Mucosa of gallbladder (tissue), 1 donor: ENCODE results near the gene KCNJ5. TPM values are rescaled to one million over a fixed set of nuclear protein-coding genes. Genes with fewer than 3 reads are reported as not detected.
A peak's percentile ranks its signal among the peaks of the same experiment; 100 is the strongest.

Source experiments
- DNase-seq: peaks from one replicate; pipeline ENCODE4 v3.0.0-alpha.2; 2020; ENCODE audit warnings: low spot score
- total RNA-seq: library from RNA; stranded (reverse); gene quantifications from one replicate; pipeline ENCODE4 v1.2.1, GENCODE V29; 2021
- donor health status: DM: no; HTN: no; CAD: no.

The KCNJ5 gene
- total RNA-seq, 1 donor from 2014 or later, result 1.6 TPM

DNA sequence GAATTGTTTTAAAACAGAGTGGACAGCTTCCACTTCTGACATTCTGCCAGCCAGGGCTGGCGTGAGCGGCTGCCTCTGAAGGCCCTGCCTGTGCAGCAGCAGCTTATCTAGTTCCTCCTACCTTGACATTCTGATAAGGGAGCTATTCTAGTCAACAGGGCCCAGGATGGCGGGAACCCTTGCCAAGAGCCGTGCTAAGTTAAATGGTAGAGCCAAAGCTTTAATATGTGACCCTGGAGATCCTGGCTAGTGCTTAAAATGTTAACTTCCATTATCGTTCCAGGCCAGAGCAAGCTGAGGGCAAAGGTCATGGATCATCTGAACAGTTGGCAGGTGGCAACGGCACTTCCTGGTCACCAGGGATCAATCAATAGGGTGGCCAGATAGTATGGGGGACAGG is 3.5 kb downstream of the KCNJ5 start:
- DNase-seq, result peak; percentile 54

DNA sequence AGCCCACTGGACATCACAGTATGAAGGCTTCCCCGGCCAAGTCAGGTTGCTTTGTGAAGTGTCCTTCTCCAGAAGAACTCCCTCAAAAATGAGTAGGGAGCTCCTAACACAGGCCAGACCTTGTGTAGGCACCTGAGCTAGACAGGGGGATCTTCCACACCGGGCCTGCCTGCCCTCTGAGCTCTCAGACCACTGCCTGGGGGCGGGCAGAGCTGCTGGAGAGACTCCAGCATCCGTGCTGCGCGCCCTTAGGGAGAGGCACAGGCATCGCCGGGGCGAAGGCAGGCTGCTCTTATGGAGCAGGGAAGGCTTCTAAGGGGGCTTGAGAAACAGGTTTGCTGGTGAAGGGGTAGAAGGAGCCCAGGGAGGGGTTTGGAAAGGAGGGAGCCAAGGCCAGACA is 4.4 kb downstream of the KCNJ5 start:
- DNase-seq, result no peak

DNA sequence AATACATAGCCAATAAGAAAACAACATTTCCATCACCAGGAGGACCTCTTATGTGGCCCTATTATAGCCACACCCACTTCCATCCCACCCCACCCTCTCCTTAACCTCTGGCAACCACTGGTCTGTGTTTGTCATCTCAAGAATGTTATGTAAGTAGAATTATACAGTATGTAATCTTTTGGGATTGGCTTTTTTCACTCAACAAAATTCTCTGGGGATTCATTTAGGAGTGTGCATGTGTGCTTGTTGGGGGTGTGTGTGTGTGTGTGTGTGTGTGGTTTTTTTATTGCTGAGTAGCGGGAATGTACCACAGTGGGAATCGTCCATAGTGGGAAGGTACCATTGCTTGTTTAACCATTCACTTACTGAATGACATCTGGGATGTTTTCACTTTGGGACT is 5.2 kb downstream of the KCNJ5 start:
- no peak for DNase-seq

DNA sequence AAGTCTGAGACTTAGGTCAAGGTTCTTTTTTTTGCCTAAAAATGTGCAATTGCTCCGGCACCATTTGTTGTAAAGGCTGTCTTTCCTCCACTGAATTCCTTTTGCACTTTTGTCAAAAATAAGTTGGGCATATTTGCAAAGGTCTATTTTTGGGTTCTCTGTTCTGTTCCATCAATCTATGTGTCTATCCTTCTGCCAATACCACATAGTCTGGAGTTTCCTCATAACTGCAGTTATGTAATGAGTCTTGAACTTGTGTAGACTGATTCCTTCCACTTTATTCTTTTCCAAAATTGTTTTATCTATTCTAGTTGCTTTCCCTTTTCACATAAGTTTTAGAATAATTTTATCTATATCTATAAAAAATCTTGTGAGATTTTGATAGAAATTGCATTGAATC is 6.7 kb downstream of the KCNJ5 start:
- no peak for DNase-seq

DNA sequence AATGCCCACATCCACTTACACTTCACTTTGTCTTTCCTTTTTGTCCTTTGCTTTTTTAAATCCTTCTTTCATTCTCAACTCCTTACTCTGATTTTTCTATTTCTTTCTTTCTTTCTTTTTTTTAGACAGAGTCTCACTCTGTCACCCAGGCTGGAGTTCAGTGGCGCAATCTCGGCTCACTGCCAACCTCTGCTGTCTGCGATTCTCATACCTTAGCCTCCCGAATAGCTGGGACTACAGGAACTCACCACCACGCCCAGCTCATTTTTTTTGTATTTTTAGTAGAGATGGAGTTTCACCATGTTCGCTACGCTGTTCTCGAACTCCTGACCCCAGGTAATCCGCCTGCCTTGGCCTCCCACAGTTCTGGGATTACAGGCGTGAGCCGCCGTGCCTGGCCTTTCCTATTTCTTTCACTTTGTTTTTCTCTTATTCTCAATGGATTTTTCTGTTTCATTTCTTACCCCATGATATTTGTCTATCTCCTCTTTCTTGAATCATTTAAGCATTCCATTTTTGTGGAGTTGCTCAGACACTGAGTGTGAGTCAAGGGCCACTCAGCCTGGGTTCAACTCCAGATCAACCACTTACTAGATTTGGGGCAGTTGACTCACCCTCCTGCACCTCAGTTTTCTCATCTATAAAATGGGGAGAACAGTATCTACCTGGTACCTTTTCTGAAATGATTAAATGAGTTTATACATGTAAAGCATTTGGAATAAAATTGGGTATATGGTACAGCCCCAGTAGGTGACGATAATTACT is 7.6 kb downstream of the KCNJ5 start:
- DNase-seq, result no peak

DNA sequence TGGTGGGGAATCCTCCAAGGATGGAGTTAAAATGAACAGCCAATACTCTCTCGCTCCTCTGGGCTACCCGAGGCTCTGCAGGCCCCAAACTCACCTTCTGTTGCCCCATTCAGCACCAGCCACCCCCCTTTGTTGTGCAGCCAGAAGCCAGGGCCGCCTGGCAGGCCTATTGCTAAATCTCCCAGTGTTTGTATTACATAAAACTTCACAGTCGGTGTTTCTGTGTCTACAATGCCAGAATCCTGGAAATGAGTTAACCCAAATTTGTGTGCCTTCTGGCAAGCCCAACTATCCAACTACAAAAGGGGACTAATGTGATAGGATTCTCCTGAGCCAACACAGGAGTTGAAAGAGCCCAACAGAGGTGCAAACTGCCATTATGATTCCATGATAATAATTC is 9.3 kb downstream of the KCNJ5 start:
- DNase-seq, result no peak

DNA sequence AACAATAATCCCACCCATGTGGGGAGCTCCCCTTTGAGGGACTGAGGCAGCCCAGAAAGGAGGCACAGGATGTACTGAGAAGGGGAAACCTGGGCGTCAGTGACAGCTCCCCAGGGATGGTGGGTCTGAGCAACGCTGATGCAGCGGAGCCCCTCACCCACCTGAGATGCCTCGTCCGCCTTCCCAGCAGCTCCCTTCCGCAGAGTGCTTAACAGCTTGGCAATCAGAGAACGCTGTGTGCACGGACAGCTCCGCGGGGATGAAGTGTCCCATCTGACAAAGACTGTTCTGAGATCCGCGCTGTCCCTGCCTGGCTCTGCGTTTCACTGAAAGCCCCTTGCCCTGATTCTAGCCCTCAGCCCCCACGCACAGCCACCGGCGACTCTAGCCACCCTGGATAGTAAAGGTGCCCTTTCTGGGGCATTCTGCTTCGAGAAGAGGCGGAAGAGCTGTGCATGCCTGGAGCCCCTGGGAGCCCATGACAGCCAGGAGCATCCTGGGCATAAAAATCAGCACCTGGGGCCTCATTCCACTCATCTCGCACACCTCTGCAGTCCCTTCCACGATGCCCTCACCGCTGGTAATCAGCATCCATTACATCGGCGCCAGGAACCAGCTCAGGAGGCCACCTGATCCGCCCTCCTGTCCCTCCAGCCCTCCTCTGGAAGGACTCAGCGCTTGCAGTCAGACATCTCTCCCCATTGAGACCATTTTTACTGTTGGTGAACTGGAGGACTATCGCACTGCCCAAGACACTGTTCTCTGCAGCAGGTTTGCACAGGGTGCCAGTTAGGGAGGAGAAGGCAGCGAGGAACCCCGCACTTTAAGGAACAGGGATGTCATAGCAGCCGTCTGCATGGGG is 10.7 kb downstream of the KCNJ5 start:
- no peak for DNase-seq

DNA sequence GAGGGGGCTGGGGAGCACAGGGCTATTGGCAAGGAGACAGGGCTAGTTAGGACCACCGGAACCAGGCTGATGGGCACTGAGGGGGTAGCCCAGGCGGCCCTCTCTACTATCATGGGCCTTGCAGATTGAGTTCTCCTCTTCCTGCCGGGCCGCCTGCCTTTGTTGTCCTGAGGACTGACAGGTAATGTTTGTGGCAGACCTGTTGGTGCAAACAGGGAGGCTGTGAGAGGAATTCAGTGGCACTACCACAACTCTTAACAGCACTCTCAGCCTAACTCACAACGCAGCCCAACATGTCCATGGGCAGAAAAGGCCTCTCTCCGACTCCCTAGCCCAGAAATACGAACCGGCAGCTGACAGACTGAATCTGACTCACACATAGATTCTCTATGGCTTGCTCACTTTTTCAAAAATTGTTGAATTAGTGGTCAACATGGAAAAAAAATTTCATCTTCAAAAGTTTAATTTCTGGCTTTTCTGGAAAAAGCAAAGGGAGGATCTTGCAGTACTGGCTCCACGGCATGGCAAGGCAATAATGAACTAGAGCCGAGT is 11.4 kb downstream of the KCNJ5 start:
- no peak for DNase-seq

DNA sequence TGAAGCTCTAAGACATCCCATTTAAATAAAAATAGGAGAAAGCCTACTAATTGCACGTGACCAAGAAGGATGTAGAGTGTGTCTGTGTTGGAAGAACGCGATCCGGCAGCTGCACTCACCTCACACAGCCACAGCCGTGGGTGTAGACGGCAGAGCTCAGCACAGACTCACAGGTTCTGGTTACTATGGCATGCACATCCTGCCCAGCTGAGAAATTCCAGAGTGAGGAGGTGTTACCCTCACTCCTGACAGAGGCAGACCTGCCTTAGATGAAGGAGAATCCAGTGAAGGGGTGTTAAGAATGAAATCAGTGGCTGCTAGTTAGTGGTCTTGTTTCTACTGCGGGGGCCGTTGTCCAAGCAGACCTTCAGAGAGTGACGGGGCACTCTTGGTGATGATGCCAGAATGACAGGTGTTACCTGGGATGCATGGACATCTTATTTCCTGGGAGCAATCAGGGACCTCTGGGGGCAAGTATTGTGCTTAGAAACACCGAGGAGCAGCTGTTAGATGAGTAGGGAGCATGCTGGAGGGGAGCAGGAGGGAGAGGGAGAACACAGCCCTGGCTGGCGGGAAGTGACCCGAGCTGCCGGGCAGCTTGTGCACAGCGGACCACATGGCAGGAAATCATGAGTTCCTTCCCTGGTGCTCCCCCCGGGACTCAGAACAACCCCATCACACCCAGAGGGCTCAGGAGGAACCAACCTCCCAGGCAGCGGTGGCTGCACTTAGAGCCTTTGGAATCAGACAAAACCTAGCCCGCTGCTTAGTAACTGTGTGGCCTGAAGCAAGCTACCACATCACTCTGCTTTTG is 12.3 kb downstream of the KCNJ5 start:
- DNase-seq, result no peak

DNA sequence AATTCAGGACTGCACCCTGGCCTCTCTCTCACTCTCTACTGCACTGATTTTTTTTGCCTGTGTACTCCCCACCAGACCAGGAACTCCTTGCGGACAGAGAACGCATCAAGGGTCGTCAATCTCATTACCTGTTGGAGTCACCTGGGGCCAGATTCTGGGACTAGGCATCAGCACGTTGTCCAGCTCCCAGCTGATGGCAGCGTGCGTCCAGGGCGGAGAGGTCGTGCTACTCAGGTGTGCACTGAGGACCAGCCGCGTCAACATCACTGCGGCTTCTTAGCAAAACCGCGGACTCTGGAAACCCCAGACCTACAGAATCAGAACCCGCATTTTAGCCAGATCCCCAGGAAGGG is 13.1 kb downstream of the KCNJ5 start:
- no peak for DNase-seq

DNA sequence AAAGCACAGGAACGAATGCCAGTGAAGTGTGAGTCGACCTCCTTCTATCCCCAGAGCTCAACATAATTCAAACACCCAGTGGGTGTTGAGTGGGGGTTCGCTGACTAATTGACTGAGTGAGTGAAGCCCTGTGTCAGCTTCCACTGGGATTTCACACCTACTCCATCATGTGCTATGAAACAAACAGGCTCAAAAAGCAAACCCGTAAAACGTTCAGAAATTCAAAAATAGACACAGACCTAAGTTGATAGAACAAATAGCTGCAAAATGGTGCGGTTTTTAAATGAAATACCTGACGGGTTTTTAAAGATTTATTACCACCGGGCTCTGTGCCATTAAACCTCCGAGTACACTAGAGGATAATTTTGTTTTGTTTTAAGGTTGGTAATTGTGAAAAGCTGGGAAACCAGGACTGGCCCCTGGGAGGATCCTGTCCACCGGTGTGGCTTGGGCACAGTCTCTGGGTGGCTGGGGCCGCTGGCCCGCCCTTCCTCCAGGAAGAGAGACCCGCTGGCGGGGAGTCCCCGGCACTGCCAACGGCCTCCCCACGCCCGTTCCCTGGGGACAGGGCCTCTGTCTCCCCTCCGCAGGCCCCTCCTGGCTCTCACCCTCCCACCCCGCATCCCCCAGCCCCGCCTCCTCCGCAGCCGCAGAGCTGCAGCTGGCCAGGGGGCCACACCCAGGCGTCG is 13.6 kb downstream of the KCNJ5 start:
- DNase-seq, result no peak

DNA sequence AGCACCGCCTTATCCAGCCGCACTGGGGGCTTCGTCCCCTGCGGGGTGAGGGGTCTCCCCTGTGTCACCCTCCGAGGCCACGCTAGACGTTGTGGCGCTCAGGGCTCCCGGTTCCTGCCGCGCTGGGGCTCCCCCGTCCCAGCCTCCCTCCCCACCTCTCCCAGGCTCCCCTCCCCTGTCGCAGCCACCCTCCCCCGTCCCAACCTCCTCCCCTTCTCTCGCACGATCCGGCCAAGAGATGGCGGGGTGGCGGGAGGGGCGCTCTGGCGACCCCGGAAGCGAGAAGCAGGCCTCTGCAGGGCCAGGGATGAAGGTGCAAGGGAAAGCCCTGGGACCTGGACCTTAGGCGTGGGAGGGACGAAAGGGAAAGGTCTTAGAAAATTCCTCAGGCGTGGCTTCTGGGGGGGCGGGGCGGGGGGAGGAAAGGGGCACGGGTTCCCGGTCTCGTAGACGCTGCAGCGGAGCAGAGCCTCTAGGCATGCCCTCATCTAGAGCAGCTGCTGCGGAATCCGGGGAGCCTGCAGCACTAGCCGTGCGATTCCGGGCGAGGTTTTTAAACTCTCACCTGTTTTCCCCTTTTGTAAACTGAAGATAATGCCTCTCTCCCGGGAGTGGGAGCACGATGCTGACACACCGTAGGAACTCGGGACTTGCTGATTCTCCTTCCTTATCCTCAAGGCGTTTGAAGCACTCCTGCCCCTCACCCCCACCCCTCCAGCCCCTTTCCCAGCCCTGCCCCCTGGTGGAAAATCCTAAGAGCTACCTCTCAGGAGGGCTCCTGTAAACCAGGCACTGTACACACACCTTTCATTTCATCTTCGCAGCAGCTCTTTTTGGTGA is 14.4 kb downstream of the KCNJ5 start:
- no peak for DNase-seq

DNA sequence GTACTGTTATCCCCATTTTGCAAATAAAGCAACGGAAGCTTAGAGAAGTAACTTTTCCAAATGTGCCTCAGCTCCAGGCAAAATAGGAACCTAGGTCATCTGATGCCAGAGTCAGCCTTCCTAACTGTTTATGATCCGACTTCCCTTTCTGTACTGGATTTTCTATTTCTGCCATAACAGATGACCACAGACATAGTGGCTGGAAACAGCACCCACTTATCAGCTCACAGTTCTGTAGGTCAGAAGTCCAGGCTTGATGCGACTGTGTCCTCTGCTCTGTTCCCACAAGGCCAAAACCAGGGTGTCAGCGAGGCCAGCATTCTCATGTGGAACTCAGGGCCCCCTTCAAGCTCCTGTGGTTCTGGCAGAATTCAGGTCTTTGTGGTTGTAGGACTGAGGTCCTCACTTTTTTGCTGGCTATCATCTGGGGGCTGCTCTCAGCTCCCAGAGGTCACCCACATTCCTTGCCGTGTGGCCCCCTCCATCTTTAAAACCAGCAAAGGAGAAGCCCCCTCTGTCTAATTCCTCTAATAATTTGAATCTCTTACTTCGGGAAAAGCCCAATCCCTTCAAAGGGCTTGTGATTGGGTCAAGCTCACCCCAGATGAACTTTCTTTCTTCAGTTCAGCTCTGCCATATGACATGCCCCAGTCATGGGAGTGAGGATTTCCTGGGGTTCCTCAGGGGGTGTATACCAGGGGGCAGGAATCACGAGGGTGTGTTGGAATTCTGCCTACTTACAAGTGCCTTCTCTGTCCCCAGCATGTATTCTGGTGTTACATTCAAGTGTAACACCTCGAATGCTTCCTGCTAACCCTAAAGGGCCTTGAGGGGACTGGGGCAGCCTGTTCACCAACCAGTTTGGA is 15.3 kb downstream of the KCNJ5 start:
- DNase-seq, result no peak

DNA sequence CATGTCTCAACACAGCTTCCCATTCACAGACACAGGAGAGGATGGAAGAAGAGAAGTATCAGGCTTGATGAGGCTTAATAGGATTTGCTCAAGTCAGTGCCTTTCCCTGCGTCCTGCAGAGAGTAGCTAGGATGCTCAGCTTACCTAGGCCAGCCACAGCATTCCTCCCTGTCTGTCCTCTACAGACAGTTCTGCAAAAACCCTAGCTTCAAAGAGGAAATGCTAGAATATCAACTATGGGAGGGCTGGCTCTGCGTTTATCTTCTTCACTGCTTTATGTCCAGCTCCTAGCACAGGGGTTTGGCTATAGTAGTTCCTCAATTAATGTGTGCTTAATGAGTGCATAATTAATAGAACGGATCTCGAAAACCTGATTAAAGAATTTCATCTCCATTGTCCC is 16.4 kb downstream of the KCNJ5 start:
- DNase-seq, result no peak

DNA sequence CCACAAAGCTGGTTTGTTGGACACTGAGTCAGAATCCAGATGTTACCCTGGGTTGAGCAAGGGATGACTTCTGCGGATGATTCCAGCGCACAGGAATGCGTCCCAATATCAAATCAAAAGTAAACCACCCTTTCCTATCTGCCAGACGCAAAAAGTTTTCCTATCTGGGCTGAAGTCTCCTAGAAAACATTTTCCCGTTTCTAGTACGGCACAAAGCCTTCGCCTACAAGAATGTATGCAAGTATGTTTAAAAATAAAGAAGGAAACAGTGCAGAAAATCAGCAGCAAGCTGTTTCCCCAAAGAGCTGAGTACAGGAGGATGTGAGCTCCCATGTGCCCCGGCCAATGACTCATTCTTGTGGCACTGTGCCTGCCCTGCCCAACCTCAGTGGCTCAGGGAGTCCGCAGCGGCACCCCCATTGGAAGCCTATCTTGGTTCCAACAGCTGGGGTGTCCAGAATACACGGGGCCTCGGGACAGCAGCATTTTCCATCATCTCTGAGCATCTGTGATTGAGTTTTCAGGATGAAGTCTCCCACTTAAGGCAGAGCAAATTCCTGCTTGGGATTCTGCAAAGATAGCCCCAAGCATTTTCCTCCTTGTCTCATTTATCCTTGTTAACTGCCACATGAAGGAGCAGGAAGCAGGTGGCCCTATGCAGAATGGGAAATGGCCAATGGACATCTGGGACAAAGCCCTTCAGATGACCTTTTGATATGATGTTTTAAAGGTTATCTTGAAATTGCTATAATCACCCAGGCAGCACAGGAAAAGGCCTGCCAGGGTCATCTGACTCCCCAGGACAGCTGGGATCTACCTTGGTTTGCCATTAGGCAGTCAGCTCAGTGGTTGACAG is 17.5 kb downstream of the KCNJ5 start:
- DNase-seq, result peak; percentile 71

DNA sequence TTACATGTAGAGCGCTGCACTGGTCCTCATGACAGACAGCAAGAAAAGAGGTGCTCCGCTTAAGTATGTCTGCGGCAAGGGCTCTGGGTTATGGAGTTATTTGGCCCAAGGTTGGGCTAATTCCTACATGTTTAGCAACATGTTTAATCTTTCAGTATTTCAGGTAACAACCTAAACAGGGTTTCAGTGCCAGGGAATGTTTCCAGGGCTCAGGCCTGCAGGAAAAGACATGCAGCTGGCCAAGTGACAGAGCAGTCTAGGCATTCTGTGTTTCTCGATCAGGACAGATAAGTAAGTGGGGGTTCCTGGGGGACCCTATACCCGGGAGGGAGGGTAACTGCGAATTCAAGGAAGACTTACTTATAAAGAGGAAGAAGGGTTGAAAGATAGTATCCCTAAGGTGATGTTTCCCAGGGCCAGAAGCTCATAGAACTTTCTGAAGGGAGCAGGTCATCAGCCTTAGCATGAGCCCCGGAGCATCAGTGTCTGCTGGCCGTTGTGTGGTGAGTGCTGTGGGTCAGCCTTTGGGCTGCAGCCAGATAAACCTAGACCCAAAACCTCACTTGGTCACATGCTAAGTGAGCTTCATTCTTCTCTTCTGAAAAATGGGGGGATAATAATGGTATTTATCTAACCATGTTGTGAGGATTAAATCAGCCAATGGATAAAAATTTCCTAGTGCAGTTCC is 18.4 kb downstream of the KCNJ5 start:
- DNase-seq, result no peak

DNA sequence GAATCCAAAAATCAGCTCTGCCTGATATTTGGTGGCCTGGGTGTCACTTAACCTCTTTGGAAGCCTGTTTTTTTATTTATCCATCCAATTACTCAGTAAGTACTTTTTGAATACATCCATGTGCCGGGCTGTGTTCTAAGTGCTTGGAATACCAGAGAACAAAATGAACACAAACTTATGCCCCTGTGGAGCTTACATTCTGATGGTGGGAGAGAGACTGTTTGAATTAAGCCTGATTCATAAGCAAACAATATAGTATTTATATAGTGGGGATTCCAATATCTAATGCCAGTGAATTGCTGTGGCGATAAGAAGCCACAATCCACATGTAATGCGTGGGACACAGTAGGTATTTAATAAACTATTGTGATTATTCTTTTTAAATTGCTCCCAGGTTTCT is 19.4 kb downstream of the KCNJ5 start:
- DNase-seq, result no peak

DNA sequence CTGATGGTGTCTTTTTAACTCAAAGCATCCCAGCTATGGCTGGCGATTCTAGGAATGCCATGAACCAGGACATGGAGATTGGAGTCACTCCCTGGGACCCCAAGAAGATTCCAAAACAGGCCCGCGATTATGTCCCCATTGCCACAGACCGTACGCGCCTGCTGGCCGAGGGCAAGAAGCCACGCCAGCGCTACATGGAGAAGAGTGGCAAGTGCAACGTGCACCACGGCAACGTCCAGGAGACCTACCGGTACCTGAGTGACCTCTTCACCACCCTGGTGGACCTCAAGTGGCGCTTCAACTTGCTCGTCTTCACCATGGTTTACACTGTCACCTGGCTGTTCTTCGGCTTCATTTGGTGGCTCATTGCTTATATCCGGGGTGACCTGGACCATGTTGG is 20.1 kb downstream of the KCNJ5 start:
- no peak for DNase-seq
